WTC11 (cell line): ENCODE results near the gene SLC44A5. TPM values are rescaled to one million over a fixed set of nuclear protein-coding genes. Genes with fewer than 3 reads are reported as not detected.

Experiments
- ATAC-seq: fragments of 200-7000 bp; cut with Tn5 transposase; 2 replicates; pipeline ENCODE4 v1.10.0; 2021; ENCODE audit warnings: mild to moderate bottlenecking, moderate library complexity
- CTCF ChIA-PET: fragments of 300-600 bp; sonication (Branson Sonifier 250); formaldehyde crosslinking; loops from one replicate; lab custom pipeline; 2021; ENCODE audit warnings: antibody characterized with exemption; lab: Charles Lee
- POLR2A ChIA-PET: fragments of 350-600 bp; sonication (Branson Sonifier 250); formaldehyde crosslinking; loops from one replicate; lab custom pipeline; 2021; ENCODE audit warnings: antibody characterized with exemption; lab: Charles Lee
- DNase-seq: peaks from one replicate; pipeline ENCODE4 v3.0.0; 2021; ENCODE audit warnings: low spot score
- H3K27ac Mint-ChIP-seq: 2 replicates; pipeline ENCODE4 v1.8.0; 2021; ENCODE audit warnings: mixed read lengths
- H3K27me3 Mint-ChIP-seq: 2 replicates; pipeline ENCODE4 v1.8.0; 2021; ENCODE audit warnings: low read depth, mild to moderate bottlenecking, moderate library complexity, mixed read lengths
- H3K36me3 Mint-ChIP-seq: 2 replicates; pipeline ENCODE4 v1.8.0; 2021; ENCODE audit warnings: mixed read lengths
- H3K4me1 Mint-ChIP-seq: 2 replicates; pipeline ENCODE4 v1.8.0; 2022; ENCODE audit warnings: mixed read lengths
- H3K4me3 Mint-ChIP-seq: 2 replicates; pipeline ENCODE4 v1.8.0; 2021; ENCODE audit warnings: mild to moderate bottlenecking, moderate library complexity, mixed read lengths
- H3K9me3 Mint-ChIP-seq: 2 replicates; pipeline ENCODE4 v1.8.0; 2021; ENCODE audit warnings: mixed read lengths
- ELF4 ChIP-seq: sonication (generic); formaldehyde crosslinking; IDR thresholded peaks from 2 replicates; pipeline ENCODE4 v1.8.1; 2022; ENCODE audit warnings: low read depth, mild to moderate bottlenecking, moderate library complexity, missing genetic modification reagents
- EMX1 ChIP-seq: fragments of 250-450 bp; sonication (Bioruptor Pico); IDR thresholded peaks from 2 replicates; pipeline ENCODE4 v1.8.0; 2021; ENCODE audit warnings: mild to moderate bottlenecking
- ETV6 ChIP-seq: sonication (generic); formaldehyde crosslinking; IDR thresholded peaks from 2 replicates; pipeline ENCODE4 v1.8.1; 2022; ENCODE audit warnings: mild to moderate bottlenecking, missing genetic modification reagents
- JUN ChIP-seq: sonication (generic); formaldehyde crosslinking; IDR thresholded peaks from 2 replicates; pipeline ENCODE4 v1.8.0; 2023; ENCODE audit warnings: mild to moderate bottlenecking, missing genetic modification reagents
- NFE2L1 ChIP-seq: sonication (generic); formaldehyde crosslinking; IDR thresholded peaks from 2 replicates; pipeline ENCODE4 v1.8.1; 2023; ENCODE audit warnings: missing genetic modification reagents
- ZBTB43 ChIP-seq: sonication (generic); formaldehyde crosslinking; IDR thresholded peaks from 2 replicates; pipeline ENCODE4 v1.8.1; 2023; ENCODE audit warnings: mild to moderate bottlenecking, missing genetic modification reagents
- ZNF121 ChIP-seq: sonication (generic); formaldehyde crosslinking; IDR thresholded peaks from 2 replicates; pipeline ENCODE4 v1.8.0; 2023; ENCODE audit warnings: missing genetic modification reagents
- ZNF219 ChIP-seq: sonication (generic); formaldehyde crosslinking; IDR thresholded peaks from 2 replicates; pipeline ENCODE4 v1.8.0; 2023; ENCODE audit warnings: missing genetic modification reagents, mild to moderate bottlenecking, borderline replicate concordance
- ZNF281 ChIP-seq: sonication (generic); formaldehyde crosslinking; IDR thresholded peaks from 2 replicates; pipeline ENCODE4 v1.8.0; 2023; ENCODE audit warnings: mild to moderate bottlenecking, missing genetic modification reagents
- ZNF396 ChIP-seq: fragments of 250-450 bp; sonication (Bioruptor Pico); IDR thresholded peaks from 2 replicates; pipeline ENCODE4 v1.8.0; 2021; ENCODE audit warnings: mild to moderate bottlenecking, moderate library complexity, borderline replicate concordance
- total RNA-seq: library from RNA; stranded (reverse); gene quantifications from 3 replicates; pipeline ENCODE4 v1.2.3, GENCODE V29; 2021
- TF ChIP-seq, protein P1 (sequence below): sonication (generic); formaldehyde crosslinking; IDR thresholded peaks from 2 replicates; pipeline ENCODE4 v1.8.1; 2022; ENCODE audit warnings: missing genetic modification reagents, borderline replicate concordance
- TF ChIP-seq, protein P2 (sequence below): fragments of 250-450 bp; sonication (Bioruptor Pico); IDR thresholded peaks from 2 replicates; pipeline ENCODE4 v1.9.0; 2021; ENCODE audit warnings: mild to moderate bottlenecking
- TF ChIP-seq, protein P3 (sequence below): sonication (generic); formaldehyde crosslinking; IDR thresholded peaks from 2 replicates; pipeline ENCODE4 v1.8.0; 2023; ENCODE audit warnings: missing genetic modification reagents, mild to moderate bottlenecking, borderline replicate concordance

Gene SLC44A5
- total RNA-seq, 1 experiment from 2014 or later = 1.8 TPM

GRCh38 chr1:75444220-75444619 lies 166.7 kb downstream of the SLC44A5 start:
- POLR2A ChIA-PET = no interaction called here
- no peak overlapping the region for H3K27ac Mint-ChIP-seq
- DNase-seq = no peak
- no peak for ATAC-seq
- CTCF ChIA-PET = no interaction called here
- H3K9me3 Mint-ChIP-seq = no peaks in the 10 kb centered on the region
- no peaks in the 10 kb centered on the region for H3K36me3 Mint-ChIP-seq
- no peak overlapping the region for H3K4me3 Mint-ChIP-seq
- TF ChIP-seq ZNF121 (CRISPR knock-in tag) (no peak), ZNF219 (no peak), ZNF396 (CRISPR knock-in tag) (no peak)
- TF ChIP-seq, protein P1, sequence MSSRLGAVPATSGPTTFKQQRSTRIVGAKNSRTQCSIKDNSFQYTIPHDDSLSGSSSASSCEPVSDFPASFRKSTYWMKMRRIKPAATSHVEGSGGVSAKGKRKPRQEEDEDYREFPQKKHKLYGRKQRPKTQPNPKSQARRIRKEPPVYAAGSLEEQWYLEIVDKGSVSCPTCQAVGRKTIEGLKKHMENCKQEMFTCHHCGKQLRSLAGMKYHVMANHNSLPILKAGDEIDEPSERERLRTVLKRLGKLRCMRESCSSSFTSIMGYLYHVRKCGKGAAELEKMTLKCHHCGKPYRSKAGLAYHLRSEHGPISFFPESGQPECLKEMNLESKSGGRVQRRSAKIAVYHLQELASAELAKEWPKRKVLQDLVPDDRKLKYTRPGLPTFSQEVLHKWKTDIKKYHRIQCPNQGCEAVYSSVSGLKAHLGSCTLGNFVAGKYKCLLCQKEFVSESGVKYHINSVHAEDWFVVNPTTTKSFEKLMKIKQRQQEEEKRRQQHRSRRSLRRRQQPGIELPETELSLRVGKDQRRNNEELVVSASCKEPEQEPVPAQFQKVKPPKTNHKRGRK = 0 out of 2 replicates have a peak, but pooled peaks have one; percentile 43
- H3K27me3 Mint-ChIP-seq = no peaks in the 10 kb centered on the region
- peaks cover 5% of the 10 kb centered on the region; the same call in 1 of the 2 replicates for H3K4me1 Mint-ChIP-seq

DNA sequence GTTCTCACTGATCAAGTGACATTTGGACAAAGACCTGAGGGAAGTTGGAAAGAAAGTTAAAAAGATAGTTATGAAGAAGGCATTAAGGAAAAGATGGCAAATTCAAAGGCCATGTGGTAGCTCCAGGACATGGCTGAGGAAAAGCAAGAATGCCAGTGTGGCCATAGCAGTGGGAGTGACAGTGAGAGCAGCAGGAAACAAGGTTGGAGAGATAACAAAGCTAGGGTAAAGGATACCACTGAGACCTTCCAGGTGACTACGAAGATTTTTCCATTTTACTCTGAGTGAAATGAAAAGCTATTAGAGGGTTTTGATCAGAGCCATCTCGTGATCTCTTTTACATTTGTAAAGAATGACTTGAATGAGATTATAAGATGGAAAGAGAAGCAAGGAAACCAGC lies 170.6 kb downstream of the SLC44A5 start:
- H3K9me3 Mint-ChIP-seq = no peaks in the 10 kb centered on the region
- no peak for TF ChIP-seq EMX1 (CRISPR knock-in tag)
- no peak for TF ChIP-seq ZNF396 (CRISPR knock-in tag)
- TF ChIP-seq JUN (CRISPR knock-in tag) = no peak
- no peak for TF ChIP-seq ETV6 (CRISPR knock-in tag)
- TF ChIP-seq NFE2L1 (CRISPR knock-in tag) = no peak
- no peak for TF ChIP-seq ELF4 (CRISPR knock-in tag)
- TF ChIP-seq, protein P2, sequence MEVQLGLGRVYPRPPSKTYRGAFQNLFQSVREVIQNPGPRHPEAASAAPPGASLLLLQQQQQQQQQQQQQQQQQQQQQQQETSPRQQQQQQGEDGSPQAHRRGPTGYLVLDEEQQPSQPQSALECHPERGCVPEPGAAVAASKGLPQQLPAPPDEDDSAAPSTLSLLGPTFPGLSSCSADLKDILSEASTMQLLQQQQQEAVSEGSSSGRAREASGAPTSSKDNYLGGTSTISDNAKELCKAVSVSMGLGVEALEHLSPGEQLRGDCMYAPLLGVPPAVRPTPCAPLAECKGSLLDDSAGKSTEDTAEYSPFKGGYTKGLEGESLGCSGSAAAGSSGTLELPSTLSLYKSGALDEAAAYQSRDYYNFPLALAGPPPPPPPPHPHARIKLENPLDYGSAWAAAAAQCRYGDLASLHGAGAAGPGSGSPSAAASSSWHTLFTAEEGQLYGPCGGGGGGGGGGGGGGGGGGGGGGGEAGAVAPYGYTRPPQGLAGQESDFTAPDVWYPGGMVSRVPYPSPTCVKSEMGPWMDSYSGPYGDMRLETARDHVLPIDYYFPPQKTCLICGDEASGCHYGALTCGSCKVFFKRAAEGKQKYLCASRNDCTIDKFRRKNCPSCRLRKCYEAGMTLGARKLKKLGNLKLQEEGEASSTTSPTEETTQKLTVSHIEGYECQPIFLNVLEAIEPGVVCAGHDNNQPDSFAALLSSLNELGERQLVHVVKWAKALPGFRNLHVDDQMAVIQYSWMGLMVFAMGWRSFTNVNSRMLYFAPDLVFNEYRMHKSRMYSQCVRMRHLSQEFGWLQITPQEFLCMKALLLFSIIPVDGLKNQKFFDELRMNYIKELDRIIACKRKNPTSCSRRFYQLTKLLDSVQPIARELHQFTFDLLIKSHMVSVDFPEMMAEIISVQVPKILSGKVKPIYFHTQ (CRISPR knock-in tag) = no peak
- TF ChIP-seq, protein P3, sequence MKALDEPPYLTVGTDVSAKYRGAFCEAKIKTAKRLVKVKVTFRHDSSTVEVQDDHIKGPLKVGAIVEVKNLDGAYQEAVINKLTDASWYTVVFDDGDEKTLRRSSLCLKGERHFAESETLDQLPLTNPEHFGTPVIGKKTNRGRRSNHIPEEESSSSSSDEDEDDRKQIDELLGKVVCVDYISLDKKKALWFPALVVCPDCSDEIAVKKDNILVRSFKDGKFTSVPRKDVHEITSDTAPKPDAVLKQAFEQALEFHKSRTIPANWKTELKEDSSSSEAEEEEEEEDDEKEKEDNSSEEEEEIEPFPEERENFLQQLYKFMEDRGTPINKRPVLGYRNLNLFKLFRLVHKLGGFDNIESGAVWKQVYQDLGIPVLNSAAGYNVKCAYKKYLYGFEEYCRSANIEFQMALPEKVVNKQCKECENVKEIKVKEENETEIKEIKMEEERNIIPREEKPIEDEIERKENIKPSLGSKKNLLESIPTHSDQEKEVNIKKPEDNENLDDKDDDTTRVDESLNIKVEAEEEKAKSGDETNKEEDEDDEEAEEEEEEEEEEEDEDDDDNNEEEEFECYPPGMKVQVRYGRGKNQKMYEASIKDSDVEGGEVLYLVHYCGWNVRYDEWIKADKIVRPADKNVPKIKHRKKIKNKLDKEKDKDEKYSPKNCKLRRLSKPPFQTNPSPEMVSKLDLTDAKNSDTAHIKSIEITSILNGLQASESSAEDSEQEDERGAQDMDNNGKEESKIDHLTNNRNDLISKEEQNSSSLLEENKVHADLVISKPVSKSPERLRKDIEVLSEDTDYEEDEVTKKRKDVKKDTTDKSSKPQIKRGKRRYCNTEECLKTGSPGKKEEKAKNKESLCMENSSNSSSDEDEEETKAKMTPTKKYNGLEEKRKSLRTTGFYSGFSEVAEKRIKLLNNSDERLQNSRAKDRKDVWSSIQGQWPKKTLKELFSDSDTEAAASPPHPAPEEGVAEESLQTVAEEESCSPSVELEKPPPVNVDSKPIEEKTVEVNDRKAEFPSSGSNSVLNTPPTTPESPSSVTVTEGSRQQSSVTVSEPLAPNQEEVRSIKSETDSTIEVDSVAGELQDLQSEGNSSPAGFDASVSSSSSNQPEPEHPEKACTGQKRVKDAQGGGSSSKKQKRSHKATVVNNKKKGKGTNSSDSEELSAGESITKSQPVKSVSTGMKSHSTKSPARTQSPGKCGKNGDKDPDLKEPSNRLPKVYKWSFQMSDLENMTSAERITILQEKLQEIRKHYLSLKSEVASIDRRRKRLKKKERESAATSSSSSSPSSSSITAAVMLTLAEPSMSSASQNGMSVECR (CRISPR knock-in tag) = no peak
- no peak for TF ChIP-seq ZBTB43 (CRISPR knock-in tag)
- TF ChIP-seq ZNF281 = no peak
- CTCF ChIA-PET = no interaction called here
- H3K27me3 Mint-ChIP-seq = no peaks in the 10 kb centered on the region
- no peak overlapping the region for H3K27ac Mint-ChIP-seq
- no peaks in the 10 kb centered on the region for H3K36me3 Mint-ChIP-seq
- POLR2A ChIA-PET = no interaction called here
- no peak overlapping the region for H3K4me3 Mint-ChIP-seq
- DNase-seq (no peak), ATAC-seq (peak; percentile 38; the same call in 1 of the 2 replicates)
- peaks cover 5% of the 10 kb centered on the region; the same call in 1 of the 2 replicates for H3K4me1 Mint-ChIP-seq
